ENCODE results near the gene PALD1.
A peak's percentile ranks its signal among the peaks of the same experiment; 100 is the strongest.
"Not testable (repeated sequence)": the region's sequence is repeated elsewhere in the genome, so short reads cannot be mapped to it uniquely, and the experiment has no call there.

The PALD1 gene

GRCh38 chr10:70600512-70601395, 122.2 kb downstream of the PALD1 start:
- no peak for DNase-seq (ENCODE audit: extremely low read depth in 1 of 2, low read depth in 1 of 2)

- no peak for DNase-seq (ENCODE audit: extremely low read depth in 1 of 2, low read depth in 1 of 2)
Observed at GRCh38 chr10:70601746-70602145, 123.2 kb downstream of the PALD1 start.

- DNase-seq (ENCODE audit: extremely low read depth in 1 of 2, low read depth in 1 of 2): peak; percentile 78 to 88
Observed at GRCh38 chr10:70602665-70603448, 124.3 kb downstream of the PALD1 start, which contains the start of gene PRF1. Gene PRF1, minus strand, starts transcription at chr10:70602741. Its CDS starts 1,839 bp downstream, at chr10:70600902.

- DNase-seq (ENCODE audit: extremely low read depth in 1 of 2, low read depth in 1 of 2): peak; percentile 43 to 52
Observed at GRCh38 chr10:70603449-70603801, 124.9 kb downstream of the PALD1 start.

GRCh38 chr10:70604106-70604505, 125.5 kb downstream of the PALD1 start:
- no peak for DNase-seq (ENCODE audit: extremely low read depth in 1 of 2, low read depth in 1 of 2)

GRCh38 chr10:70605161-70605560, 126.6 kb downstream of the PALD1 start:
- no peak for DNase-seq (ENCODE audit: extremely low read depth in 1 of 2, low read depth in 1 of 2)

GRCh38 chr10:70607936-70608335, 129.4 kb downstream of the PALD1 start:
- DNase-seq (ENCODE audit: extremely low read depth in 1 of 2, low read depth in 1 of 2): no peak

- no peak for DNase-seq (ENCODE audit: extremely low read depth in 1 of 2, low read depth in 1 of 2)
Observed at GRCh38 chr10:70613941-70614340, 135.4 kb downstream of the PALD1 start.

- DNase-seq (ENCODE audit: extremely low read depth in 1 of 2, low read depth in 1 of 2): not testable (repeated sequence)
Observed at GRCh38 chr10:70614364-70614763, 135.8 kb downstream of the PALD1 start.

- no peak for DNase-seq (ENCODE audit: extremely low read depth in 1 of 2, low read depth in 1 of 2)
Observed at GRCh38 chr10:70615211-70615610, 136.6 kb downstream of the PALD1 start.

GRCh38 chr10:70615784-70616522, 137.4 kb downstream of the PALD1 start:
- DNase-seq (ENCODE audit: extremely low read depth in 1 of 2, low read depth in 1 of 2): no peak

GRCh38 chr10:70616761-70617160, 138.2 kb downstream of the PALD1 start:
- DNase-seq (ENCODE audit: extremely low read depth in 1 of 2, low read depth in 1 of 2): no peak

All from stimulated activated CD8-positive, alpha-beta memory T cell treated with anti-CD3 and anti-CD28 coated beads, Interleukin-7, amount 100 ng/mL, for 48 hours (primary cell).